ENCODE measurements around the gene TNFRSF1A. TPM values are rescaled to one million over a fixed set of nuclear protein-coding genes. Genes with fewer than 3 reads are reported as not detected.

The TNFRSF1A gene
- total RNA-seq, 1 donor from 2014 or later = 14.8 TPM

Small RNA genes lying within 50 kb of the gene (small RNA-seq; reads per million reads assigned to genes)
- not detected for gene RN7SL391P

Other genes starting within 250 kb of the TNFRSF1A start
- gene VWF, start 217.4 kb downstream of the TNFRSF1A start, total RNA-seq = 9.7 TPM
- 29.5 TPM for gene CD9, start 141.7 kb downstream of the TNFRSF1A start, total RNA-seq
- not detected for gene PLEKHG6, start 31.4 kb downstream of the TNFRSF1A start, total RNA-seq
- gene SCNN1A, start 33.5 kb upstream of the TNFRSF1A start, total RNA-seq = not detected
- gene LTBR, start 42.1 kb upstream of the TNFRSF1A start, total RNA-seq = 1.9 TPM
- gene CD27, start 102.9 kb upstream of the TNFRSF1A start, total RNA-seq = 0.94 TPM
- gene TAPBPL, start 110.0 kb upstream of the TNFRSF1A start, total RNA-seq = 0.78 TPM
- gene VAMP1, start 128.6 kb upstream of the TNFRSF1A start, total RNA-seq = 6.4 TPM
- 36.5 TPM for gene MRPL51, start 151.2 kb upstream of the TNFRSF1A start, total RNA-seq
- gene NCAPD2, start 152.0 kb upstream of the TNFRSF1A start, total RNA-seq = 9.0 TPM
- 1,311 TPM for gene GAPDH, start 192.4 kb upstream of the TNFRSF1A start, total RNA-seq
- gene IFFO1, start 214.0 kb upstream of the TNFRSF1A start, total RNA-seq = 4.4 TPM
- gene NOP2, start 226.2 kb upstream of the TNFRSF1A start, total RNA-seq = 10.8 TPM

Data from occipital lobe (tissue), 2 donors.